Effector memory CD8-positive, alpha-beta T cell (primary cell): ENCODE measurements around the gene CCKAR.
"Not testable (repeated sequence)": the region's sequence is repeated elsewhere in the genome, so short reads cannot be mapped to it uniquely, and the experiment has no call there.

Experiments used
- ATAC-seq: fragments of 150-1000 bp; cut with Tn5 transposase; replicated peaks from 2 replicates; pipeline ENCODE4 v1.10.0; 2021; ENCODE audit warnings: mild to moderate bottlenecking, moderate library complexity
- DNase-seq, 3 experiments: peaks; one replicate each; pipeline ENCODE4 v3.0.0; 2021
- H3K27ac Mint-ChIP-seq, 2 donors: one replicate each; pipeline ENCODE4 v1.8.0; 2022; ENCODE audit warnings: mild to moderate bottlenecking in 2 of 2, mixed read lengths in 2 of 2, moderate library complexity in 2 of 2
- H3K27me3 Mint-ChIP-seq, 2 donors: one replicate each; pipeline ENCODE4 v1.8.0; 2022; ENCODE audit warnings: mixed read lengths in 2 of 2
- H3K36me3 Mint-ChIP-seq: one replicate; pipeline ENCODE4 v1.8.0; 2022; ENCODE audit warnings: mild to moderate bottlenecking, moderate library complexity, mixed read lengths; ENCODE audit not compliant: insufficient read depth
- H3K4me1 Mint-ChIP-seq, 2 donors: one replicate each; pipeline ENCODE4 v1.8.0; 2022; ENCODE audit warnings: low read depth in 2 of 2, mixed read lengths in 2 of 2
- H3K4me3 Mint-ChIP-seq, 2 donors: one replicate each; pipeline ENCODE4 v1.8.0; 2022; ENCODE audit warnings: mild to moderate bottlenecking in 2 of 2, mixed read lengths in 2 of 2, moderate library complexity in 2 of 2
- H3K9me3 Mint-ChIP-seq, 2 donors: one replicate each; pipeline ENCODE4 v1.8.0; 2022; ENCODE audit warnings: mixed read lengths in 2 of 2

Gene CCKAR

GRCh38 chr4:26509681-26510333, 19.5 kb upstream of the CCKAR start:
- no peaks in the 10 kb centered on the region for H3K9me3 Mint-ChIP-seq
- DNase-seq, result no peak
- H3K4me1 Mint-ChIP-seq, result no peaks in the 10 kb centered on the region
- H3K36me3 Mint-ChIP-seq, result no peaks in the 10 kb centered on the region
- H3K27ac Mint-ChIP-seq, result no peak overlapping the region
- H3K27me3 Mint-ChIP-seq, result peaks cover 14 to 16% of the 10 kb centered on the region in 2 donors
- no peak overlapping the region for H3K4me3 Mint-ChIP-seq
- ATAC-seq, result no peak

GRCh38 chr4:26507286-26507685, 17.0 kb upstream of the CCKAR start:
- no peaks in the 10 kb centered on the region for H3K9me3 Mint-ChIP-seq
- DNase-seq, result no peak
- H3K27me3 Mint-ChIP-seq, result peaks cover 18 to 20% of the 10 kb centered on the region in 2 donors
- no peaks in the 10 kb centered on the region for H3K36me3 Mint-ChIP-seq
- H3K4me1 Mint-ChIP-seq, result no peaks in the 10 kb centered on the region
- H3K4me3 Mint-ChIP-seq, result no peak overlapping the region
- ATAC-seq, result no peak
- no peak overlapping the region for H3K27ac Mint-ChIP-seq

- DNase-seq (no peak), ATAC-seq (no peak)
- no peak overlapping the region for H3K4me3 Mint-ChIP-seq
- no peaks in the 10 kb centered on the region for H3K36me3 Mint-ChIP-seq
- no peaks in the 10 kb centered on the region for H3K9me3 Mint-ChIP-seq
- H3K4me1 Mint-ChIP-seq, result no peaks in the 10 kb centered on the region
- no peak overlapping the region for H3K27ac Mint-ChIP-seq
- peaks cover 33 to 34% of the 10 kb centered on the region in 2 donors for H3K27me3 Mint-ChIP-seq
Observed at GRCh38 chr4:26503844-26504243, 13.6 kb upstream of the CCKAR start.

GRCh38 chr4:26503427-26503826, 13.1 kb upstream of the CCKAR start:
- Mint-ChIP-seq H3K27ac (no peak overlapping the region), H3K4me3 (no peak overlapping the region), H3K4me1 (no peaks in the 10 kb centered on the region), H3K27me3 (peaks cover 33 to 36% of the 10 kb centered on the region in 2 donors), H3K9me3 (no peaks in the 10 kb centered on the region), H3K36me3 (no peaks in the 10 kb centered on the region)
- no peak for DNase-seq
- no peak for ATAC-seq

- not testable (repeated sequence) for H3K9me3 Mint-ChIP-seq, ATAC-seq, H3K27ac Mint-ChIP-seq, DNase-seq, H3K4me1 Mint-ChIP-seq, H3K4me3 Mint-ChIP-seq, H3K36me3 Mint-ChIP-seq
- peaks cover 39 to 43% of the 10 kb centered on the region in 2 donors for H3K27me3 Mint-ChIP-seq
Observed at GRCh38 chr4:26500565-26500999, 10.3 kb upstream of the CCKAR start.

- no peak for DNase-seq
- Mint-ChIP-seq H3K4me3 (no peak overlapping the region), H3K27me3 (peaks cover 50 to 58% of the 10 kb centered on the region in 2 donors), H3K4me1 (no peaks in the 10 kb centered on the region), H3K9me3 (no peaks in the 10 kb centered on the region), H3K27ac (no peak overlapping the region), H3K36me3 (no peaks in the 10 kb centered on the region)
- no peak for ATAC-seq
Observed at GRCh38 chr4:26496207-26496783, 6.0 kb upstream of the CCKAR start.

- Mint-ChIP-seq H3K36me3 (no peaks in the 10 kb centered on the region), H3K4me1 (no peaks in the 10 kb centered on the region)
Observed at GRCh38 chr4:26493461-26493860, 3.2 kb upstream of the CCKAR start.

GRCh38 chr4:26491449-26492170, 1.3 kb upstream of the CCKAR start:
- Mint-ChIP-seq H3K27me3 (peaks cover 54 to 65% of the 10 kb centered on the region in 2 donors), H3K4me1 (no peaks in the 10 kb centered on the region)
- DNase-seq, result no peak

More at GRCh38 chr4:26493461-26493860, 3.2 kb upstream of the CCKAR start:
- H3K27ac Mint-ChIP-seq, result no peak overlapping the region
- H3K4me3 Mint-ChIP-seq, result no peak overlapping the region
- DNase-seq (no peak), ATAC-seq (no peak)
- H3K27me3 Mint-ChIP-seq, result peaks cover 43 to 66% of the 10 kb centered on the region in 2 donors
- H3K9me3 Mint-ChIP-seq, result no peaks in the 10 kb centered on the region

GRCh38 chr4:26490960-26491284, 638 bp upstream of the CCKAR start:
- H3K4me3 Mint-ChIP-seq, result no peak overlapping the region
- H3K4me1 Mint-ChIP-seq, result no peaks in the 10 kb centered on the region
- H3K27ac Mint-ChIP-seq, result no peak overlapping the region
- peaks cover 47 to 58% of the 10 kb centered on the region in 2 donors for H3K27me3 Mint-ChIP-seq
- no peaks in the 10 kb centered on the region for H3K36me3 Mint-ChIP-seq
- no peaks in the 10 kb centered on the region for H3K9me3 Mint-ChIP-seq
- DNase-seq (no peak), ATAC-seq (no peak)

More at GRCh38 chr4:26491449-26492170, 1.3 kb upstream of the CCKAR start:
- H3K9me3 Mint-ChIP-seq, result no peaks in the 10 kb centered on the region
- ATAC-seq, result no peak
- H3K27ac Mint-ChIP-seq, result no peak overlapping the region
- no peak overlapping the region for H3K4me3 Mint-ChIP-seq
- H3K36me3 Mint-ChIP-seq, result no peaks in the 10 kb centered on the region

- no peak for DNase-seq
- ATAC-seq, result no peak
- Mint-ChIP-seq H3K9me3 (no peaks in the 10 kb centered on the region), H3K4me1 (no peaks in the 10 kb centered on the region), H3K4me3 (no peak overlapping the region), H3K27me3 (peaks cover 36 to 45% of the 10 kb centered on the region in 2 donors), H3K36me3 (no peaks in the 10 kb centered on the region), H3K27ac (no peak overlapping the region)
Observed at GRCh38 chr4:26489101-26489985, 941 bp downstream of the CCKAR start.

- H3K4me3 Mint-ChIP-seq, result no peak overlapping the region
- H3K9me3 Mint-ChIP-seq, result no peaks in the 10 kb centered on the region
- H3K27me3 Mint-ChIP-seq, result peaks cover 17 to 21% of the 10 kb centered on the region in 2 donors
- ATAC-seq (no peak), DNase-seq (no peak)
- no peaks in the 10 kb centered on the region for H3K36me3 Mint-ChIP-seq
- no peaks in the 10 kb centered on the region for H3K4me1 Mint-ChIP-seq
- no peak overlapping the region for H3K27ac Mint-ChIP-seq
Observed at GRCh38 chr4:26485684-26486083, 4.6 kb downstream of the CCKAR start.

DNA sequence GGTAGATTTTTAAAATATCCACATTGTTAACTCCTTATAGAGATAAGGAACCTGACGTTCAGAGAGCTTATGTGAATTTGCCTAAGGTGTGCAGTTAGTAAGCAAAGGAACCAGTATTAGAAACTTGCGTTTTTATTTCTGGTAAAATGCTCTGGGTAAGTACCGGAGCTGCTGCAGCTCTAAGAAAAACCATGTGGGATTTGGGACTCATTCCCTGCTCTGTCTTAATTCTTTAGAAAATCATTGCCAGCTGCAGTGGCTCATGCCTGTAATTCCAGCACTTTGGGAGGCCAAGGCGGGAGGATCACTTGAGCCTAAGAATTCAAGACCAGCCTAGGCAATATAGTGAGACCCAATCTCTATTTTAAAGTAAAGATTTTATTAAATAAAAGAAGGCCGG, 5.8 kb downstream of the CCKAR start:
- no peak overlapping the region for H3K4me3 Mint-ChIP-seq
- H3K9me3 Mint-ChIP-seq, result no peaks in the 10 kb centered on the region
- no peak overlapping the region for H3K27ac Mint-ChIP-seq
- no peaks in the 10 kb centered on the region for H3K4me1 Mint-ChIP-seq
- H3K36me3 Mint-ChIP-seq, result no peaks in the 10 kb centered on the region
- no peak for DNase-seq
- no peak for ATAC-seq
- peaks cover 10 to 17% of the 10 kb centered on the region in 2 donors for H3K27me3 Mint-ChIP-seq

GRCh38 chr4:26484032-26484515, 6.2 kb downstream of the CCKAR start:
- Mint-ChIP-seq H3K27me3 (peaks cover 5 to 15% of the 10 kb centered on the region in 2 donors), H3K4me1 (no peaks in the 10 kb centered on the region), H3K36me3 (no peaks in the 10 kb centered on the region), H3K9me3 (no peaks in the 10 kb centered on the region), H3K4me3 (no peak overlapping the region), H3K27ac (no peak overlapping the region)
- no peak for ATAC-seq
- DNase-seq, result no peak
